HUES48 (cell line): ENCODE measurements around the gene FAM83D.

Experiments used
- H3K27ac ChIP-seq: one replicate; pipeline ENCODE4 v1.7.0; 2013; ENCODE audit warnings: low read depth, low read length, inconsistent platforms
- H3K27me3 ChIP-seq: 2 replicates; pipeline ENCODE4 v1.6.1; 2013; ENCODE audit warnings: mild to moderate bottlenecking, low read length; ENCODE audit not compliant: control insufficient read depth, insufficient read depth
- H3K36me3 ChIP-seq: 2 replicates; pipeline ENCODE4 v1.6.1; 2013; ENCODE audit warnings: low read length; ENCODE audit not compliant: control insufficient read depth, insufficient read depth
- H3K4me1 ChIP-seq: 2 replicates; pipeline ENCODE4 v1.6.1; 2013; ENCODE audit warnings: mild to moderate bottlenecking, low read length; ENCODE audit not compliant: control insufficient read depth, insufficient read depth
- H3K4me3 ChIP-seq: 2 replicates; pipeline ENCODE4 v1.5.1; 2013; ENCODE audit warnings: mild to moderate bottlenecking, low read depth, low read length
- H3K9ac ChIP-seq: 2 replicates; pipeline ENCODE4 v1.6.1; 2013; ENCODE audit warnings: mild to moderate bottlenecking, low read depth, low read length, moderate library complexity
- H3K9me3 ChIP-seq: 2 replicates; pipeline ENCODE4 v1.6.1; 2013; ENCODE audit warnings: low read length; ENCODE audit not compliant: control insufficient read depth, insufficient read depth

Gene FAM83D

GRCh38 chr20:38969708-38970107, 43.5 kb downstream of the FAM83D start:
- Histone ChIP-seq H3K9me3 (no peaks in the 10 kb centered on the region), H3K4me3 (no peak overlapping the region), H3K4me1 (no peaks in the 10 kb centered on the region), H3K27ac (no peak overlapping the region), H3K9ac (no peak overlapping the region), H3K27me3 (no peaks in the 10 kb centered on the region), H3K36me3 (peaks cover 59% of the 10 kb centered on the region)

GRCh38 chr20:38970302-38970701, 44.1 kb downstream of the FAM83D start:
- Histone ChIP-seq H3K9me3 (no peaks in the 10 kb centered on the region), H3K27me3 (no peaks in the 10 kb centered on the region), H3K4me1 (no peaks in the 10 kb centered on the region), H3K36me3 (peaks cover 59% of the 10 kb centered on the region), H3K9ac (no peak overlapping the region), H3K27ac (no peak overlapping the region), H3K4me3 (no peak overlapping the region)

DNA sequence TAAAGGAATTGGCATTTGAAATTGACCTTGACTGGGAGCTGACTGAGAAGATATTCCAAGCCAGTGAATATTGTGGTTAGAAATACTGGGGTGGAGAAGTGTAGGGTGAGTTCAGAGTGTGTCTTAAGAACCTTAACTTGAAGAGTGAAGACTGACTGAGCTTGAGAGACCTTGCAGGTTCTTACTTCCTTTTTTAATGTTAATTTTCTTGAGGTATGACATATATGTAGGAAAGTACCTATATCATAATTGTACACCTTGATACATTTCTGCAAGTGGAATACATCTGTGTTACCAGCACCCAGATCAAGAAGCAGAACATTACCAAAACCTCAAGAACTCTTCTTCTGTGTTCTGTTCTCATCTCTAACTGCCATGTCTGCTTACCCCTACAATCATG, 46.9 kb downstream of the FAM83D start:
- Histone ChIP-seq H3K9ac (no peak overlapping the region), H3K9me3 (no peaks in the 10 kb centered on the region), H3K27ac (no peak overlapping the region), H3K27me3 (no peaks in the 10 kb centered on the region), H3K4me1 (no peaks in the 10 kb centered on the region), H3K36me3 (peaks cover 76% of the 10 kb centered on the region), H3K4me3 (no peak overlapping the region)

GRCh38 chr20:38973645-38974044, 47.4 kb downstream of the FAM83D start:
- no peak overlapping the region for H3K27ac ChIP-seq
- H3K9me3 ChIP-seq, result no peaks in the 10 kb centered on the region
- H3K9ac ChIP-seq, result no peak overlapping the region
- no peaks in the 10 kb centered on the region for H3K4me1 ChIP-seq
- H3K36me3 ChIP-seq, result peaks cover 74% of the 10 kb centered on the region
- no peak overlapping the region for H3K4me3 ChIP-seq
- no peaks in the 10 kb centered on the region for H3K27me3 ChIP-seq

DNA sequence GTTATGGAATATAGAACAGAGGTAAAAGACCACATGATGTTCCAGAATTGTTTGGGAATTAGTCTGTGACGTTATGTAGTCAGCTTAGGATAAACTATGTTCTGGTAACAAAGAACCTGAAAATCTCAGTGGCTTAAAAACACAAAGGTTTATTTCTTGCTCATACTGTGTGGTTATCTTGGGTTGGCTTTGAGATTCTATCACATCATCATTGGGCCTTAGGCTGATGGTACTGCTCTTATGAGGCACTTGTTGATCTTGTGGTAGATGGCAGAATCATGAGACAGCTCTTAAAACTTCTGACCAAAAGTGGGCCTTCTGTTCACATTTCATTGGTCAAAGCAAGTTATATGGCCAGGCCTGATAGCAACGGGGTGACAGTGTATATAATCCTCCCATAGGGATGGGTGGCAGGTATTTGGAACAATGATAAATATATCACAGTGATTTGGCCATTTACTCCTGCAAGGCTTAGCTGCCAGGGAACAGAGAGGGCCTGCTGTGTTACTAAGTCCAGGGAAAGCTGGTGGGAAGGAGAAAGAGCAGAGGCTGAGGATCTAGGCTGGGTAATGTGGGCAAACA, 49.4 kb downstream of the FAM83D start:
- Histone ChIP-seq H3K4me1 (no peaks in the 10 kb centered on the region), H3K9ac (no peak overlapping the region), H3K9me3 (no peaks in the 10 kb centered on the region), H3K27ac (no peak overlapping the region), H3K27me3 (no peaks in the 10 kb centered on the region), H3K4me3 (no peak overlapping the region), H3K36me3 (peaks cover 56% of the 10 kb centered on the region)

- no peak overlapping the region for H3K4me3 ChIP-seq
- H3K27me3 ChIP-seq, result no peaks in the 10 kb centered on the region
- H3K36me3 ChIP-seq, result peaks cover 41% of the 10 kb centered on the region
- no peaks in the 10 kb centered on the region; the same call in 1 of the 2 replicates for H3K4me1 ChIP-seq
- H3K9ac ChIP-seq, result no peak overlapping the region
- no peak overlapping the region for H3K27ac ChIP-seq
- no peaks in the 10 kb centered on the region for H3K9me3 ChIP-seq
Observed at GRCh38 chr20:38979434-38979833, 53.2 kb downstream of the FAM83D start.

GRCh38 chr20:38979842-38980241, 53.6 kb downstream of the FAM83D start:
- Histone ChIP-seq H3K27me3 (no peaks in the 10 kb centered on the region), H3K4me3 (no peak overlapping the region), H3K9ac (no peak overlapping the region), H3K9me3 (no peaks in the 10 kb centered on the region), H3K27ac (no peak overlapping the region), H3K36me3 (peaks cover 42% of the 10 kb centered on the region), H3K4me1 (no peaks in the 10 kb centered on the region; the same call in 1 of the 2 replicates)

DNA sequence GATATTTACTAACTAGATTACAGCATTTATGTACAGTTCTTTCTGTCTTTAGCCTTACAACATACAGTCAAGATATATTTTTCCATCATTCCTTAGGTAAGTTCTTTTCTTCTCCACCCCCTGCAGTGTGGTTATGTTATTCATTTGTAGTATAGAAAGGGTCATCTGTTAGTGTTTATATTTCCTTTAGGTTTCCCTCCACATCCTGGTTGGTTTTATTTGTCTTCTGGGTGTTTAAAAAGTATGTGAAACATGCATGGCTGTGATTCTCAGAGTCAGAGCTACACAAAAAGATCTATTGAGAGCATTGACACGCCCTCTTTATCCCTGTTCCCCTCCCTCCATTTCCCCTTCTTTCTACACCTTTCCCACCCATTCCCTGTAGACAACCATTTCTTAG, 56.1 kb downstream of the FAM83D start:
- Histone ChIP-seq H3K27me3 (no peaks in the 10 kb centered on the region), H3K9ac (no peak overlapping the region)

GRCh38 chr20:38985060-38985459, 58.8 kb downstream of the FAM83D start:
- peaks cover 41% of the 10 kb centered on the region for H3K36me3 ChIP-seq
- H3K27ac ChIP-seq, result no peak overlapping the region
- no peak overlapping the region for H3K9ac ChIP-seq
- peaks cover 6% of the 10 kb centered on the region; the same call in 1 of the 2 replicates for H3K4me1 ChIP-seq
- H3K4me3 ChIP-seq, result no peak overlapping the region
- H3K9me3 ChIP-seq, result no peaks in the 10 kb centered on the region
- H3K27me3 ChIP-seq, result no peaks in the 10 kb centered on the region

More for the DNA sequence above, 56.1 kb downstream of the FAM83D start:
- H3K4me3 ChIP-seq, result no peak overlapping the region
- H3K9me3 ChIP-seq, result no peaks in the 10 kb centered on the region
- no peak overlapping the region for H3K27ac ChIP-seq
- H3K4me1 ChIP-seq, result no peaks in the 10 kb centered on the region; the same call in 1 of the 2 replicates
- H3K36me3 ChIP-seq, result peaks cover 24% of the 10 kb centered on the region

GRCh38 chr20:38985603-38986170, 59.5 kb downstream of the FAM83D start:
- H3K36me3 ChIP-seq, result peaks cover 46% of the 10 kb centered on the region
- peaks cover 6% of the 10 kb centered on the region; the same call in 1 of the 2 replicates for H3K4me1 ChIP-seq
- H3K4me3 ChIP-seq, result no peak overlapping the region
- no peaks in the 10 kb centered on the region for H3K27me3 ChIP-seq
- H3K9ac ChIP-seq, result no peak overlapping the region
- no peak overlapping the region for H3K27ac ChIP-seq
- no peaks in the 10 kb centered on the region for H3K9me3 ChIP-seq

- Histone ChIP-seq H3K27me3 (no peaks in the 10 kb centered on the region), H3K36me3 (peaks cover 47% of the 10 kb centered on the region), H3K4me3 (no peak overlapping the region), H3K4me1 (peaks cover 6% of the 10 kb centered on the region; the same call in 1 of the 2 replicates), H3K27ac (no peak overlapping the region), H3K9ac (no peak overlapping the region), H3K9me3 (no peaks in the 10 kb centered on the region)
Observed at GRCh38 chr20:38986663-38987062, 60.4 kb downstream of the FAM83D start.
